ENCODE measurements around the gene HK2. TPM values are rescaled to one million over a fixed set of nuclear protein-coding genes. Genes with fewer than 3 reads are reported as not detected.
"Not testable (repeated sequence)": the region's sequence is repeated elsewhere in the genome, so short reads cannot be mapped to it uniquely, and the experiment has no call there.

Gene HK2
- total RNA-seq, 1 experiment from 2014 or later, result 45.6 TPM

GRCh38 chr2:74851191-74851566 lies 17.3 kb downstream of the HK2 start:
- in situ Hi-C loops (cut with HindIII; ENCODE audit: low pct_unique_long_range_greater_than_20kb, low sequenced_read_pairs), result no loop called here
- DNase-seq (ENCODE audit: low read depth), result no peak

GRCh38 chr2:74853360-74853759 lies 19.4 kb downstream of the HK2 start:
- DNase-seq (ENCODE audit: low read depth); in situ Hi-C loops (cut with HindIII; ENCODE audit: low pct_unique_long_range_greater_than_20kb, low sequenced_read_pairs): not testable (repeated sequence)

- in situ Hi-C loops (cut with HindIII; ENCODE audit: low pct_unique_long_range_greater_than_20kb, low sequenced_read_pairs), result no loop called here
- DNase-seq (ENCODE audit: low read depth), result no peak
Observed at GRCh38 chr2:74854401-74854800, 20.5 kb downstream of the HK2 start.

GRCh38 chr2:74855114-74855707 lies 21.3 kb downstream of the HK2 start:
- DNase-seq (ENCODE audit: low read depth); in situ Hi-C loops (cut with HindIII; ENCODE audit: low pct_unique_long_range_greater_than_20kb, low sequenced_read_pairs): not testable (repeated sequence)

GRCh38 chr2:74856004-74856578 lies 22.2 kb downstream of the HK2 start:
- no peak for DNase-seq (ENCODE audit: low read depth)
- in situ Hi-C loops (cut with HindIII; ENCODE audit: low pct_unique_long_range_greater_than_20kb, low sequenced_read_pairs), result no loop called here

GRCh38 chr2:74856599-74856998 lies 22.7 kb downstream of the HK2 start:
- in situ Hi-C loops (cut with HindIII; ENCODE audit: low pct_unique_long_range_greater_than_20kb, low sequenced_read_pairs), result no loop called here
- DNase-seq (ENCODE audit: low read depth), result no peak

GRCh38 chr2:74857215-74857614 lies 23.3 kb downstream of the HK2 start:
- in situ Hi-C loops (cut with HindIII; ENCODE audit: low pct_unique_long_range_greater_than_20kb, low sequenced_read_pairs), result no loop called here
- DNase-seq (ENCODE audit: low read depth), result no peak

- DNase-seq (ENCODE audit: low read depth), result no peak
- in situ Hi-C loops (cut with HindIII; ENCODE audit: low pct_unique_long_range_greater_than_20kb, low sequenced_read_pairs), result no loop called here
Observed at GRCh38 chr2:74857725-74858124, 23.8 kb downstream of the HK2 start.

GRCh38 chr2:74858281-74858680 lies 24.4 kb downstream of the HK2 start:
- in situ Hi-C loops (cut with HindIII; ENCODE audit: low pct_unique_long_range_greater_than_20kb, low sequenced_read_pairs), result no loop called here
- no peak for DNase-seq (ENCODE audit: low read depth)

GRCh38 chr2:74860079-74860478 lies 26.2 kb downstream of the HK2 start:
- in situ Hi-C loops (cut with HindIII; ENCODE audit: low pct_unique_long_range_greater_than_20kb, low sequenced_read_pairs), result no loop called here

GRCh38 chr2:74860521-74860920 lies 26.6 kb downstream of the HK2 start:
- in situ Hi-C loops (cut with HindIII; ENCODE audit: low pct_unique_long_range_greater_than_20kb, low sequenced_read_pairs), result no loop called here

More at GRCh38 chr2:74860079-74860478, 26.2 kb downstream of the HK2 start:
- DNase-seq (ENCODE audit: low read depth), result no peak

GRCh38 chr2:74861531-74861930 lies 27.6 kb downstream of the HK2 start:
- DNase-seq (ENCODE audit: low read depth), result no peak
- in situ Hi-C loops (cut with HindIII; ENCODE audit: low pct_unique_long_range_greater_than_20kb, low sequenced_read_pairs), result no loop called here

More at GRCh38 chr2:74860521-74860920, 26.6 kb downstream of the HK2 start:
- DNase-seq (ENCODE audit: low read depth), result no peak

GRCh38 chr2:74862020-74862964 lies 28.4 kb downstream of the HK2 start:
- DNase-seq (ENCODE audit: low read depth), result no peak
- in situ Hi-C loops (cut with HindIII; ENCODE audit: low pct_unique_long_range_greater_than_20kb, low sequenced_read_pairs), result no loop called here

GRCh38 chr2:74863802-74864248 lies 29.9 kb downstream of the HK2 start:
- in situ Hi-C loops (cut with HindIII; ENCODE audit: low pct_unique_long_range_greater_than_20kb, low sequenced_read_pairs), result no loop called here
- no peak for DNase-seq (ENCODE audit: low read depth)

GRCh38 chr2:74864728-74865722 lies 31.1 kb downstream of the HK2 start:
- DNase-seq (ENCODE audit: low read depth), result peak; percentile 94
- in situ Hi-C loops (cut with HindIII; ENCODE audit: low pct_unique_long_range_greater_than_20kb, low sequenced_read_pairs), result no loop called here

GRCh38 chr2:74865770-74866674 lies 32.1 kb downstream of the HK2 start:
- peak; percentile 92 for DNase-seq (ENCODE audit: low read depth)

More at GRCh38 chr2:74865770-74866674, 32.1 kb downstream of the HK2 start:
- in situ Hi-C loops (cut with HindIII; ENCODE audit: low pct_unique_long_range_greater_than_20kb, low sequenced_read_pairs), result no loop called here
